GM23338 (cell line): ENCODE measurements around the gene CFAP74. TPM values are rescaled to one million over a fixed set of nuclear protein-coding genes. Genes with fewer than 3 reads are reported as not detected.

Experiments
- ATAC-seq: fragments of 200-7000 bp; cut with Tn5 transposase; 3 replicates; pipeline ENCODE4 v1.9.1; 2020
- DNase-seq: peaks from one replicate; pipeline ENCODE4 v3.0.0-alpha.2; 2015; ENCODE audit warnings: low spot score
- H2AFZ ChIP-seq: fragments of 200-600 bp; sonication (generic); 2 replicates; pipeline ENCODE4 v1.8.0; 2016; ENCODE audit warnings: antibody characterized with exemption, mild to moderate bottlenecking, moderate library complexity
- H3F3A ChIP-seq: fragments of 200-600 bp; sonication (generic); replicated peaks from 2 replicates; pipeline ENCODE4 v1.8.0; 2017; ENCODE audit warnings: antibody characterized with exemption, mixed run types, low read depth
- H3K27ac ChIP-seq: fragments of 200-600 bp; sonication (generic); 2 replicates; pipeline ENCODE4 v1.6.1; 2016; ENCODE audit warnings: low read depth
- H3K27me3 ChIP-seq: fragments of 200-600 bp; sonication (generic); 2 replicates; pipeline ENCODE4 v1.8.0; 2016; ENCODE audit warnings: mild to moderate bottlenecking, mixed run types, moderate library complexity; ENCODE audit not compliant: insufficient read depth
- H3K36me3 ChIP-seq: fragments of 200-600 bp; sonication (generic); 2 replicates; pipeline ENCODE4 v1.8.0; 2016; ENCODE audit warnings: mild to moderate bottlenecking; ENCODE audit not compliant: insufficient read depth
- H3K4me1 ChIP-seq: fragments of 200-600 bp; sonication (generic); 2 replicates; pipeline ENCODE4 v1.8.0; 2016; ENCODE audit warnings: mild to moderate bottlenecking, moderate library complexity; ENCODE audit not compliant: insufficient read depth
- H3K4me2 ChIP-seq: fragments of 200-600 bp; sonication (generic); 2 replicates; pipeline ENCODE4 v1.7.1; 2017; ENCODE audit warnings: mixed run types
- H3K4me3 ChIP-seq: fragments of 200-600 bp; sonication (generic); 2 replicates; pipeline ENCODE4 v1.6.1; 2016; ENCODE audit warnings: mixed run types
- H3K79me2 ChIP-seq: fragments of 200-600 bp; sonication (generic); replicated peaks from 2 replicates; pipeline ENCODE4 v1.8.0; 2017; ENCODE audit warnings: mild to moderate bottlenecking; ENCODE audit not compliant: insufficient read depth
- H3K9me2 ChIP-seq: fragments of 200-600 bp; sonication (generic); 2 replicates; pipeline ENCODE4 v1.8.0; 2017; ENCODE audit not compliant: insufficient read depth
- H4K20me1 ChIP-seq: fragments of 200-600 bp; sonication (generic); replicated peaks from 2 replicates; pipeline ENCODE4 v1.8.0; 2017; ENCODE audit warnings: mild to moderate bottlenecking; ENCODE audit not compliant: insufficient read depth
- H3K27ac Mint-ChIP-seq: 2 replicates; pipeline ENCODE4 v1.8.0; 2020; ENCODE audit warnings: inconsistent platforms, mild to moderate bottlenecking, moderate library complexity, mixed read lengths
- H3K27me3 Mint-ChIP-seq: 3 replicates; pipeline ENCODE4 v1.8.0; 2022; ENCODE audit warnings: low read depth, mild to moderate bottlenecking, moderate library complexity, mixed read lengths, inconsistent platforms; ENCODE audit not compliant: insufficient read depth, poor library complexity
- H3K36me3 Mint-ChIP-seq: 3 replicates; pipeline ENCODE4 v1.8.0; 2021; ENCODE audit warnings: low read depth, mild to moderate bottlenecking, inconsistent platforms, moderate library complexity, mixed read lengths
- H3K4me1 Mint-ChIP-seq: 3 replicates; pipeline ENCODE4 v1.8.0; 2020; ENCODE audit warnings: mild to moderate bottlenecking, inconsistent platforms, mixed read lengths
- H3K4me3 Mint-ChIP-seq: 3 replicates; pipeline ENCODE4 v1.8.0; 2021; ENCODE audit warnings: moderate library complexity, mild to moderate bottlenecking, inconsistent platforms, mixed read lengths
- H3K9me3 Mint-ChIP-seq: 3 replicates; pipeline ENCODE4 v1.8.0; 2020; ENCODE audit warnings: moderate library complexity, mild to moderate bottlenecking, inconsistent platforms, mixed read lengths
- CREB1 ChIP-seq: fragments of 250-450 bp; sonication (Bioruptor Pico); IDR thresholded peaks from 2 replicates; pipeline ENCODE4 v1.5.0; 2020; ENCODE audit warnings: low read depth, mild to moderate bottlenecking, moderate library complexity
- ETS1 ChIP-seq: IDR thresholded peaks from 2 replicates; pipeline ENCODE4 v1.6.1; 2016; ENCODE audit warnings: antibody characterized with exemption
- EZH2 ChIP-seq: fragments of 200-600 bp; sonication (generic); IDR thresholded peaks from one replicate; pipeline ENCODE4 v1.8.0; 2017; ENCODE audit warnings: antibody characterized with exemption, mild to moderate bottlenecking, low read depth; ENCODE audit not compliant: unreplicated experiment
- EZH2phosphoT487 ChIP-seq: fragments of 200-600 bp; sonication (generic); IDR thresholded peaks from one replicate; pipeline ENCODE4 v1.8.1; 2018; ENCODE audit warnings: antibody characterized with exemption; ENCODE audit not compliant: unreplicated experiment
- JUNB ChIP-seq: IDR thresholded peaks from one replicate; pipeline ENCODE4 v1.6.1; 2016; ENCODE audit warnings: antibody characterized with exemption; ENCODE audit not compliant: unreplicated experiment
- NANOG ChIP-seq: IDR thresholded peaks from 2 replicates; pipeline ENCODE4 v1.6.1; 2016; ENCODE audit warnings: antibody characterized with exemption, borderline replicate concordance
- POLR2AphosphoS5 ChIP-seq: IDR thresholded peaks from 2 replicates; pipeline ENCODE4 v1.6.1; 2016; ENCODE audit warnings: antibody characterized with exemption, low read depth
- REST ChIP-seq: IDR thresholded peaks from one replicate; pipeline ENCODE4 v1.6.1; 2018; ENCODE audit warnings: antibody characterized with exemption; ENCODE audit not compliant: unreplicated experiment
- STAT1 ChIP-seq: IDR thresholded peaks from one replicate; pipeline ENCODE4 v1.6.1; 2016; ENCODE audit warnings: antibody characterized with exemption; ENCODE audit not compliant: unreplicated experiment
- ZNF114 ChIP-seq: fragments of 250-450 bp; sonication (Bioruptor Pico); IDR thresholded peaks from 2 replicates; pipeline ENCODE4 v1.5.0; 2020; ENCODE audit warnings: mild to moderate bottlenecking, moderate library complexity
- ZNF331 ChIP-seq: fragments of 250-450 bp; sonication (Bioruptor Pico); IDR thresholded peaks from 2 replicates; pipeline ENCODE4 v1.5.0; 2020; ENCODE audit warnings: low read depth, mild to moderate bottlenecking, moderate library complexity
- polyA plus RNA-seq: library from polyadenylated mRNA; unstranded; fragments of >200 nt; fragmentation: Nextera tagmentation; extraction: Ambion mirVana; gene quantifications from 2 replicates; pipeline ENCODE4 v1.2.1, GENCODE V29; 2016
- total RNA-seq: library from RNA; depleted of rRNA; stranded (reverse); fragments of >200 nt; shearing (Covaris generic); gene quantifications from 2 replicates; pipeline ENCODE4 v1.2.3, GENCODE V29; 2014
- TF ChIP-seq, protein P1 (sequence below), 2 experiments: fragments of 200-600 bp in 1 of 2; sonication (generic) in 1 of 2; conservative IDR thresholded peaks; 2 replicates each; pipeline versions ENCODE4 v1.5.1 to v1.6.1; 2016 to 2017; ENCODE audit warnings: antibody characterized with exemption in 2 of 2, low read depth in 2 of 2, mild to moderate bottlenecking in 2 of 2, moderate library complexity in 1 of 2
- TF ChIP-seq, protein P2 (sequence below): fragments of 250-450 bp; sonication (Bioruptor Pico); IDR thresholded peaks from 2 replicates; pipeline ENCODE4 v1.5.0; 2020; ENCODE audit warnings: mild to moderate bottlenecking, moderate library complexity

CFAP74 gene
- total and polyA plus RNA-seq, 2 experiments from 2014 or later = 0.21 TPM; not detected in 1

- H3K4me1 Mint-ChIP-seq = peaks cover 5% of the 10 kb centered on the region; the same call in 2 of the 3 replicates
- no peak for ATAC-seq
- no peak overlapping the region for H3K27ac ChIP-seq
- H3K79me2 ChIP-seq = no peaks in the 10 kb centered on the region
- no peaks in the 10 kb centered on the region for H3K9me2 ChIP-seq
- H3K4me1 ChIP-seq = no peaks in the 10 kb centered on the region; the same call in 1 of the 2 replicates
- peaks cover 12% of the 10 kb centered on the region for H3K9me3 Mint-ChIP-seq
- peaks cover 11% of the 10 kb centered on the region for H3K27me3 Mint-ChIP-seq
- H3K4me3 ChIP-seq = no peak overlapping the region
- no peaks in the 10 kb centered on the region for H3K27me3 ChIP-seq
- no peak overlapping the region for H3K4me2 ChIP-seq
- DNase-seq = no peak
- no peaks in the 10 kb centered on the region for H3K36me3 Mint-ChIP-seq
- no peaks in the 10 kb centered on the region for H3K36me3 ChIP-seq
- H3K27ac Mint-ChIP-seq = no peak overlapping the region
- H4K20me1 ChIP-seq = no peaks in the 10 kb centered on the region
- TF ChIP-seq, protein P1, sequence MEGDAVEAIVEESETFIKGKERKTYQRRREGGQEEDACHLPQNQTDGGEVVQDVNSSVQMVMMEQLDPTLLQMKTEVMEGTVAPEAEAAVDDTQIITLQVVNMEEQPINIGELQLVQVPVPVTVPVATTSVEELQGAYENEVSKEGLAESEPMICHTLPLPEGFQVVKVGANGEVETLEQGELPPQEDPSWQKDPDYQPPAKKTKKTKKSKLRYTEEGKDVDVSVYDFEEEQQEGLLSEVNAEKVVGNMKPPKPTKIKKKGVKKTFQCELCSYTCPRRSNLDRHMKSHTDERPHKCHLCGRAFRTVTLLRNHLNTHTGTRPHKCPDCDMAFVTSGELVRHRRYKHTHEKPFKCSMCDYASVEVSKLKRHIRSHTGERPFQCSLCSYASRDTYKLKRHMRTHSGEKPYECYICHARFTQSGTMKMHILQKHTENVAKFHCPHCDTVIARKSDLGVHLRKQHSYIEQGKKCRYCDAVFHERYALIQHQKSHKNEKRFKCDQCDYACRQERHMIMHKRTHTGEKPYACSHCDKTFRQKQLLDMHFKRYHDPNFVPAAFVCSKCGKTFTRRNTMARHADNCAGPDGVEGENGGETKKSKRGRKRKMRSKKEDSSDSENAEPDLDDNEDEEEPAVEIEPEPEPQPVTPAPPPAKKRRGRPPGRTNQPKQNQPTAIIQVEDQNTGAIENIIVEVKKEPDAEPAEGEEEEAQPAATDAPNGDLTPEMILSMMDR (conservative IDR thresholded peaks at IDR 0.05; ENCODE audit: low read depth in 2 of 2) = no peak
- TF ChIP-seq CREB1 (CRISPR knock-in tag) = no peak
- no peak for TF ChIP-seq EZH2phosphoT487
- no peak for TF ChIP-seq REST
- no peak for TF ChIP-seq ETS1
- TF ChIP-seq POLR2AphosphoS5 = no peak
- TF ChIP-seq NANOG = no peak
- TF ChIP-seq EZH2 = no peak
- no peak for TF ChIP-seq ZNF114 (CRISPR knock-in tag)
- TF ChIP-seq, protein P2, sequence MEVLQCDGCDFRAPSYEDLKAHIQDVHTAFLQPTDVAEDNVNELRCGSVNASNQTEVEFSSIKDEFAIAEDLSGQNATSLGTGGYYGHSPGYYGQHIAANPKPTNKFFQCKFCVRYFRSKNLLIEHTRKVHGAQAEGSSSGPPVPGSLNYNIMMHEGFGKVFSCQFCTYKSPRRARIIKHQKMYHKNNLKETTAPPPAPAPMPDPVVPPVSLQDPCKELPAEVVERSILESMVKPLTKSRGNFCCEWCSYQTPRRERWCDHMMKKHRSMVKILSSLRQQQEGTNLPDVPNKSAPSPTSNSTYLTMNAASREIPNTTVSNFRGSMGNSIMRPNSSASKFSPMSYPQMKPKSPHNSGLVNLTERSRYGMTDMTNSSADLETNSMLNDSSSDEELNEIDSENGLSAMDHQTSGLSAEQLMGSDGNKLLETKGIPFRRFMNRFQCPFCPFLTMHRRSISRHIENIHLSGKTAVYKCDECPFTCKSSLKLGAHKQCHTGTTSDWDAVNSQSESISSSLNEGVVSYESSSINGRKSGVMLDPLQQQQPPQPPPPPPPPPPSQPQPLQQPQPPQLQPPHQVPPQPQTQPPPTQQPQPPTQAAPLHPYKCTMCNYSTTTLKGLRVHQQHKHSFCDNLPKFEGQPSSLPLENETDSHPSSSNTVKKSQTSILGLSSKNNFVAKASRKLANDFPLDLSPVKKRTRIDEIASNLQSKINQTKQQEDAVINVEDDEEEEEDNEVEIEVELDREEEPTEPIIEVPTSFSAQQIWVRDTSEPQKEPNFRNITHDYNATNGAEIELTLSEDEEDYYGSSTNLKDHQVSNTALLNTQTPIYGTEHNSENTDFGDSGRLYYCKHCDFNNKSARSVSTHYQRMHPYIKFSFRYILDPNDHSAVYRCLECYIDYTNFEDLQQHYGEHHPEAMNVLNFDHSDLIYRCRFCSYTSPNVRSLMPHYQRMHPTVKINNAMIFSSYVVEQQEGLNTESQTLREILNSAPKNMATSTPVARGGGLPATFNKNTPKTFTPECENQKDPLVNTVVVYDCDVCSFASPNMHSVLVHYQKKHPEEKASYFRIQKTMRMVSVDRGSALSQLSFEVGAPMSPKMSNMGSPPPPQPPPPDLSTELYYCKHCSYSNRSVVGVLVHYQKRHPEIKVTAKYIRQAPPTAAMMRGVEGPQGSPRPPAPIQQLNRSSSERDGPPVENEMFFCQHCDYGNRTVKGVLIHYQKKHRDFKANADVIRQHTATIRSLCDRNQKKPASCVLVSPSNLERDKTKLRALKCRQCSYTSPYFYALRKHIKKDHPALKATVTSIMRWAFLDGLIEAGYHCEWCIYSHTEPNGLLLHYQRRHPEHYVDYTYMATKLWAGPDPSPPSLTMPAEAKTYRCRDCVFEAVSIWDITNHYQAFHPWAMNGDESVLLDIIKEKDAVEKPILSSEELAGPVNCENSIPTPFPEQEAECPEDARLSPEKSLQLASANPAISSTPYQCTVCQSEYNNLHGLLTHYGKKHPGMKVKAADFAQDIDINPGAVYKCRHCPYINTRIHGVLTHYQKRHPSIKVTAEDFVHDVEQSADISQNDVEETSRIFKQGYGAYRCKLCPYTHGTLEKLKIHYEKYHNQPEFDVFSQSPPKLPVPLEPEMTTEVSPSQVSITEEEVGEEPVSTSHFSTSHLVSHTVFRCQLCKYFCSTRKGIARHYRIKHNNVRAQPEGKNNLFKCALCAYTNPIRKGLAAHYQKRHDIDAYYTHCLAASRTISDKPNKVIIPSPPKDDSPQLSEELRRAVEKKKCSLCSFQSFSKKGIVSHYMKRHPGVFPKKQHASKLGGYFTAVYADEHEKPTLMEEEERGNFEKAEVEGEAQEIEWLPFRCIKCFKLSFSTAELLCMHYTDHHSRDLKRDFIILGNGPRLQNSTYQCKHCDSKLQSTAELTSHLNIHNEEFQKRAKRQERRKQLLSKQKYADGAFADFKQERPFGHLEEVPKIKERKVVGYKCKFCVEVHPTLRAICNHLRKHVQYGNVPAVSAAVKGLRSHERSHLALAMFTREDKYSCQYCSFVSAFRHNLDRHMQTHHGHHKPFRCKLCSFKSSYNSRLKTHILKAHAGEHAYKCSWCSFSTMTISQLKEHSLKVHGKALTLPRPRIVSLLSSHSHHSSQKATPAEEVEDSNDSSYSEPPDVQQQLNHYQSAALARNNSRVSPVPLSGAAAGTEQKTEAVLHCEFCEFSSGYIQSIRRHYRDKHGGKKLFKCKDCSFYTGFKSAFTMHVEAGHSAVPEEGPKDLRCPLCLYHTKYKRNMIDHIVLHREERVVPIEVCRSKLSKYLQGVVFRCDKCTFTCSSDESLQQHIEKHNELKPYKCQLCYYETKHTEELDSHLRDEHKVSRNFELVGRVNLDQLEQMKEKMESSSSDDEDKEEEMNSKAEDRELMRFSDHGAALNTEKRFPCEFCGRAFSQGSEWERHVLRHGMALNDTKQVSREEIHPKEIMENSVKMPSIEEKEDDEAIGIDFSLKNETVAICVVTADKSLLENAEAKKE (CRISPR knock-in tag) = no peak
- TF ChIP-seq ZNF331 (CRISPR knock-in tag) = no peak
- TF ChIP-seq JUNB = no peak
- no peak for TF ChIP-seq STAT1
- no peak overlapping the region for H2AFZ ChIP-seq
- 0 out of 2 replicates have a peak, but pooled peaks cover 8% of the 10 kb centered on the region for H3F3A ChIP-seq
- no peak overlapping the region for H3K4me3 Mint-ChIP-seq
These were observed 82.1 kb downstream of the CFAP74 start for GRCh38 chr1:1921459-1921862.
